GM18502 (cell line): ENCODE data around the gene CBX6.

ENCODE experiments used
- ATAC-seq: cut with Tn5 transposase; IDR thresholded peaks from one replicate; pipeline ENCODE4 v1.9.1; 2021; ENCODE audit warnings: mild to moderate bottlenecking; ENCODE audit not compliant: unreplicated experiment, poor library complexity

The CBX6 gene

DNA sequence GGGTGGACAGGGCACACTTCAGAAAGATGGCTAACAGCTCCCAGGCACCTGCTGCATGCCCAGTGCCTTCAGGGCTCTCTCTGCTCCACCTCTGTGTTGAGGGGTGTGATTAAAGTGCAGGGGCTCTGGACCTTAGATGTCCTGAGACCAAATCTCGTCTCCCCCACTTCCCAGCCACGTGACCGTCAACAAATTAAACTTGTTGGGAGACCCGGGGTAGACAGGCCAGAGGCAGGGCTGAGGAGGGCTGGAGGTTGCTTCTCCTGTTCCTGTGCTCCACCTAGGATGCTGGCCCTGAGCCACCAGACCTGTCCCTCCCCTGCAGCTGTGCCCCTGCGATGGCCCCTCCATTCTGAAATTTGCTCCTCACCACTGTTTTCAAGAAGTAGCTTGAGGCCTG is 45.2 kb downstream of the CBX6 start:
- no peak for ATAC-seq

DNA sequence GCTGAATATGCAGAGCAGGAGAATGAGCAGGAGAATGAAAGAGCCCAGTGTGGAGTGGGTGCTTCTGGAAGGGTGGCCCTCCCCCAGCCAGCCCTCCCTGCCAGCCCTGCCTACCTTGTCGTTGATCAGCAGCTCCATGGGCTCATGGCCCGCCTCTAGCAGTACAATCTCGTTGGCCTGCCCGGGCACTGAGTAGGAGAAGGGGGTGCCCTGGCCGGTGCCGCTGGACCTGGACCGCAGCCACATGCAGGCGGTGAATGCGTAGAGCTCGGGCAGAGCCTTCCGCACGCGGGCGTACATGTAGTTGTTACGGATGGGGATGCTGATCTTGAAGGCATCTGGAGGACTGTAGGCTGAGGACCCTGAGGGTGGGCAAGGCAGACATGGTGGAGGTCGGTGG is 45.6 kb downstream of the CBX6 start:
- no peak for ATAC-seq

DNA sequence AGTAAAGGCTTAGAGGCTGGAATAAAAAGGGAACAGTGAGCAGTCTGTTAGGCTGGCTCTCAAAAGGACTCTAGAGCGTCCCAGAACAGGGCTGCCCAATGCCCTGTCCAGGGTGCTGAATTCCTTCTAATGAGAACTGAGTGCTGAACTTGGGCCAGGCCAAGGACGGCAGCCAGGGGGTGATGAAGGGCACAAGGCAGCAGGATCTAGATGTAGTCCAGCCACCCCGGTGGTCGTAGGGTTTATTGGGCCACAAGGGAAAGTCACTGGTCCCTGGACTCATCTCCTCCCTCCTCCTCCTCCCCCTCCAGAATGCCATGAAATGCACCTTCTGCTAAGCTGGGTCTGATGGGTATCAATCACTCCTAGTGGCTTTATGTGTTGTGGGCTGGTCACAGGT is 47.4 kb downstream of the CBX6 start:
- ATAC-seq: no peak

DNA sequence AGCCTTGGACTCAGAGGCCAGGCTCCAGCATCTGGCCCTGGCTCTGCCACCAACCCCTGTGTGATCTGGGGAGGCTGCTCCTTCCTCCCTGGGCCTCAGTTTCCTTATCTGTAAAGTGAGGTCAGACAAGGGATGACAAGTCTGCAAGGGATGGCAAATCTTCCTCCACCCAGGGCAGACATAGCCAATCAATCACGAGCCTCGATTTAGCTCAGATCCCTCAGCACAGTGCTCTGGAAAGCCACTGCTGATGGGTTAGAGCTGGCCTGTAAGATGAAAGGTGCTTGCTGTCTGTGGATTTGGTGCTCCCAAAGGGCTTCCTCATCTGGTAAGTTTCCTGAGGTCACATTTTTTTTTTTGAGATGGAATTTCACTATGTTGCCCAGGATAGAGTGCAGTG is 48.4 kb downstream of the CBX6 start:
- no peak for ATAC-seq

DNA sequence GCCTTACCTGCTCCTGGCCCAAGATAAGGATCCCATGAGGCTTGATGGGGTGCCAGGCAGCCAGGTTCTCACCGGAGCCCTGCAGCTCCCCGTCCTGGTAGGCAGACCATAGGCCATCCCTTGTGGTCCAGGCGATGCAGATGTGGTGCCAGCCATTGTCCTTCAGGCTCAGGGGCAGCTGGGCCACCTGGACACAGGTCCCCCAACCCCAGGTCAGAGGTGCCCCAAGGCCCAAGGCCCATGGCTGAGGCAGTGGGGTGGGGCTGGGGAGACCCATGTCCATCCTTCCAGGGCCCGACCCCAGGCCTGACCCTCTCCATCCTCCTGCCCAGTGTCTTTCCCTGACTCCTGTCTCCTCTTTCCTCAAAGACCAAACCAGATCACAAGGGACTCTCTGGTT is 48.9 kb downstream of the CBX6 start:
- no peak for ATAC-seq

DNA sequence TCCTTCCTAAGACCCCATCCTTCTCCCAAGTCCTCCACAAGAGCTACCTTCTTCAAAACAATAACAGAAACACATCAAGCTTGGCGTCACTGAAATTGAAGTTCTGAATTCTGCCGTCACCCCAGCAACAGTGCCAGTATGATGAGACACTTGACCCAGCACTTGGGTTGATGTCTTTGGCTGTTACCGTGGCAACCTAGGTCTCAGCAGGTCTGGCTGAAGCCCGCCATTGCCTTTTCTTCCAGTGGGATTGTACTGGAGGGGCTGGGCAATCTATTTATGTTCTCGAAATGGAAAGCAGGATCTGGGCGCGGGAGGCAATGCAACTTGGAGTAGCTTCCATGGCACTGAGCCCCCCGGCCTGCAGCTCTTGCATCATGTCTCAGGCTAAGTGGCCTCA is 52.0 kb downstream of the CBX6 start:
- no peak for ATAC-seq

DNA sequence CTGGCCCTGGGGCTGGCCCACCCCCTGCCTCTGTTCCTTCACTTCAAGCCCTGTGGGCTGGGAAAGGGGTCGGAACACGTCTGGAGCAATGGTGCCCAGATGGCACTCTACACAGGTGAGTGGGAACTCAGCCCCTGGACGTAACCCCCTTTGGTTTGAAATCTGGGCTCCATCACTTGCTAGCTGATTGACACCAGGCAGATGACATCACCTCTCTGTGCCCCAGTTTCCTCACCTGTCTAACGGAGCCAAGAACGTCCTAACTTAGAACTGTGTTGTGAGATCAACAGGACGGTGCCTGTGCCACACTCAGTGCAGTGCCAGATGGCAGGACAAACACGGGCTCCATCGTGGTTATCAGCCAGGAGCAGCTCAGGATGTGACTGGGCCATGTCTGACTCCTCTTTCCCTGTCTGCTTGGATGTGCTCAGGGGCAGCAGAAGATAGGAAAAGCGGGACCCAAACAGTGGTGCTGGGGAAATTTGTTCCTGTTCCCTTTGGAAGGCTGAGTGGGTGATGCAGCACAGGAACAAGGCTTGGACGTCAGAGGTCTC is 52.6 kb downstream of the CBX6 start:
- no peak for ATAC-seq

DNA sequence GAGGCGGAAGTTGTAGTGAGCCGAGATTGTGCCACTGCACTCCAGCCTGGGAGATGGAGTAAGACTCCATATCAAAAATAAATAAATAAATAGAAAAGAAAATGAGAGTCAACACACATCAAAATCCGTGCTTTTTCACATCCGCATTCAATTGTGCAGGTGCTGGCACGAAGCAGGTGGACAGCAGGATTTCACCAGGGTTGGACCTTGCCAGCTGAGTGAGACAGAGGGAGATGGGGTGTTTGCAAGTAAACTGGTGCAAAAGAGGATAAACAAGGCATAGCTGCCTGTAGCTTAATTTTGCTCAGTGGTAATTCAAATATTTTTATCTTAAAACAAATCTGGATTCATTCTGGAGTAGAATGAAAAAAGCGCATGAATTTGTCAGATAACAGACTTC is 54.8 kb downstream of the CBX6 start:
- ATAC-seq: no peak

DNA sequence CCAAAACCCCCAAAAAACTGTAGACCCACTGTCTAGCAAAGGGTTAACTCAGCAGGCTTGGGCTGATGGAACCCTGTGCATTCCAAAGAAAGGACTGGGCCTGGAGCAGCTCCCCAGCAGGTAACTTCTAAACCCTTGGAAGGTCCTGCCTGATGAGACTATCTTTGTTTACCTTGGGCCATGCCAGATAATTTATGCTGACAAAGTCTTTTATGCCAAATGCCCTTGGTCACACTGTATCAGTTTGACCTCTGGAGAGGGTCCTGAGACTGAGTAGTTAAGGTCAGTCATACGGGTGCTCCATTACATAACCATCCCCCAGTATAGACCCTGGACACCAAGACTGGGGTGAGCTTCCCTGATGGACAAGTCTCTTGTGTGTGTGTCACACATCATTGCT is 56.2 kb downstream of the CBX6 start:
- ATAC-seq: no peak
